Measurements from ENCODE around the gene BEX5.

GRCh38 chrX:102115748-102116147 is 40.0 kb downstream of the BEX5 start:
- TF ChIP-seq CTCF (IDR thresholded peaks at IDR 0.05) (no peak), POLR2A (IDR thresholded peaks at IDR 0.05) (no peak)

Data from right lobe of liver (tissue), 4 donors.